Measurements from ENCODE around the gene PARM1. TPM values are rescaled to one million over a fixed set of nuclear protein-coding genes. Genes with fewer than 3 reads are reported as not detected.

PARM1 gene
- total and polyA plus RNA-seq, 9 of the 15 experiments (the other 6 are each of a cell fraction or from before 2014, with no cell fraction given), result 0.07 TPM; not detected in 8

DNA sequence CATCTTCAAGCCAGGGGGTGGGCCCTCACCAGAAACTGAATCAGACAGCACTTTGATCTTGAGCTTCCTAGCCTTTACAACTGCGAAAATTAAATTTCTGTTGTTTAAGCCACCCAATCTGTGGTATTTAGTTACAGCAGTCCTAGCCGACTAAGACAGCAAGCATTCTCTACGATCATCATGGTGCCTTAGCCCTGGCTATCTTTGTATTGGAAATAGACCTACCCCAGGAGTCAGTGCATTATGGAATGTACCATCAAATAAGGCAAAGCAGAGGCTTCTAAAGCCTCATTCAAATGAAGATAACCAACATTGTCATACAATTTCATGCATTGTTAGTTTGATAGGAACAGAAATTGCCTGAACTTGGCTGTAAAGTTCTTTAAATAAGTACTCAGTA lies 75.0 kb downstream of the PARM1 start:
- H3K9me1 ChIP-seq (ENCODE audit: control insufficient read depth, insufficient read depth, low read length), result no peaks in the 10 kb centered on the region
- no peak for ATAC-seq
- FAIRE-seq, result no peak
- H4K20me1 ChIP-seq (replicated peaks; ENCODE audit: control insufficient read depth, insufficient read depth, low read length), result no peaks in the 10 kb centered on the region
- no peaks in the 10 kb centered on the region for H3K79me2 ChIP-seq (ENCODE audit: control insufficient read depth, insufficient read depth, low read length)
- no TSS peak for BruUV-seq (replicated peaks)
- in situ Hi-C loops (cut with MboI), result no loop called here
- H3K9ac ChIP-seq (ENCODE audit: insufficient read depth in 1 of 2, low read depth in 2 of 2, low read length in 2 of 2), result no peak overlapping the region
- H3K36me3 ChIP-seq (ENCODE audit: control insufficient read depth, insufficient read depth, low read length), result no peaks in the 10 kb centered on the region
- intact Hi-C loops (cut with micrococcal nuclease), result no loop called here
- no peaks in the 10 kb centered on the region for H3K4me1 ChIP-seq (replicated peaks in 1 of 2; ENCODE audit: control insufficient read depth in 2 of 2, insufficient read depth in 2 of 2, low read length in 2 of 2)
- no peak for DNase-seq (ENCODE audit: extremely low read depth in 1 of 4, low spot score in 3 of 4)
- no peak overlapping the region for H2AFZ ChIP-seq (ENCODE audit: low read depth, low read length)
- H3K27me3 ChIP-seq (ENCODE audit: control insufficient read depth in 2 of 2, insufficient read depth in 2 of 2, low read length in 2 of 2), result no peaks in the 10 kb centered on the region
- ChIA-PET CTCF (ENCODE audit: low intra/inter-chr PET ratio) (no interaction called here), POLR2A (no interaction called here)
- no peak overlapping the region for H3K4me2 ChIP-seq (ENCODE audit: insufficient read depth, low read length)
- H3K4me3 ChIP-seq, result no peak overlapping the region
- H3K27ac ChIP-seq (ENCODE audit: extremely low read depth, low read depth, low read length), result no peak overlapping the region
- no peaks in the 10 kb centered on the region for H3K9me3 ChIP-seq (replicated peaks; ENCODE audit: control insufficient read depth, insufficient read depth, low read depth, low read length)
- WGBS (ENCODE audit: insufficient coverage, low coverage, missing lambda C conversion rate), result 3% methylated on average over 3 of the region's 3 CpGs
- TF ChIP-seq, protein P1, sequence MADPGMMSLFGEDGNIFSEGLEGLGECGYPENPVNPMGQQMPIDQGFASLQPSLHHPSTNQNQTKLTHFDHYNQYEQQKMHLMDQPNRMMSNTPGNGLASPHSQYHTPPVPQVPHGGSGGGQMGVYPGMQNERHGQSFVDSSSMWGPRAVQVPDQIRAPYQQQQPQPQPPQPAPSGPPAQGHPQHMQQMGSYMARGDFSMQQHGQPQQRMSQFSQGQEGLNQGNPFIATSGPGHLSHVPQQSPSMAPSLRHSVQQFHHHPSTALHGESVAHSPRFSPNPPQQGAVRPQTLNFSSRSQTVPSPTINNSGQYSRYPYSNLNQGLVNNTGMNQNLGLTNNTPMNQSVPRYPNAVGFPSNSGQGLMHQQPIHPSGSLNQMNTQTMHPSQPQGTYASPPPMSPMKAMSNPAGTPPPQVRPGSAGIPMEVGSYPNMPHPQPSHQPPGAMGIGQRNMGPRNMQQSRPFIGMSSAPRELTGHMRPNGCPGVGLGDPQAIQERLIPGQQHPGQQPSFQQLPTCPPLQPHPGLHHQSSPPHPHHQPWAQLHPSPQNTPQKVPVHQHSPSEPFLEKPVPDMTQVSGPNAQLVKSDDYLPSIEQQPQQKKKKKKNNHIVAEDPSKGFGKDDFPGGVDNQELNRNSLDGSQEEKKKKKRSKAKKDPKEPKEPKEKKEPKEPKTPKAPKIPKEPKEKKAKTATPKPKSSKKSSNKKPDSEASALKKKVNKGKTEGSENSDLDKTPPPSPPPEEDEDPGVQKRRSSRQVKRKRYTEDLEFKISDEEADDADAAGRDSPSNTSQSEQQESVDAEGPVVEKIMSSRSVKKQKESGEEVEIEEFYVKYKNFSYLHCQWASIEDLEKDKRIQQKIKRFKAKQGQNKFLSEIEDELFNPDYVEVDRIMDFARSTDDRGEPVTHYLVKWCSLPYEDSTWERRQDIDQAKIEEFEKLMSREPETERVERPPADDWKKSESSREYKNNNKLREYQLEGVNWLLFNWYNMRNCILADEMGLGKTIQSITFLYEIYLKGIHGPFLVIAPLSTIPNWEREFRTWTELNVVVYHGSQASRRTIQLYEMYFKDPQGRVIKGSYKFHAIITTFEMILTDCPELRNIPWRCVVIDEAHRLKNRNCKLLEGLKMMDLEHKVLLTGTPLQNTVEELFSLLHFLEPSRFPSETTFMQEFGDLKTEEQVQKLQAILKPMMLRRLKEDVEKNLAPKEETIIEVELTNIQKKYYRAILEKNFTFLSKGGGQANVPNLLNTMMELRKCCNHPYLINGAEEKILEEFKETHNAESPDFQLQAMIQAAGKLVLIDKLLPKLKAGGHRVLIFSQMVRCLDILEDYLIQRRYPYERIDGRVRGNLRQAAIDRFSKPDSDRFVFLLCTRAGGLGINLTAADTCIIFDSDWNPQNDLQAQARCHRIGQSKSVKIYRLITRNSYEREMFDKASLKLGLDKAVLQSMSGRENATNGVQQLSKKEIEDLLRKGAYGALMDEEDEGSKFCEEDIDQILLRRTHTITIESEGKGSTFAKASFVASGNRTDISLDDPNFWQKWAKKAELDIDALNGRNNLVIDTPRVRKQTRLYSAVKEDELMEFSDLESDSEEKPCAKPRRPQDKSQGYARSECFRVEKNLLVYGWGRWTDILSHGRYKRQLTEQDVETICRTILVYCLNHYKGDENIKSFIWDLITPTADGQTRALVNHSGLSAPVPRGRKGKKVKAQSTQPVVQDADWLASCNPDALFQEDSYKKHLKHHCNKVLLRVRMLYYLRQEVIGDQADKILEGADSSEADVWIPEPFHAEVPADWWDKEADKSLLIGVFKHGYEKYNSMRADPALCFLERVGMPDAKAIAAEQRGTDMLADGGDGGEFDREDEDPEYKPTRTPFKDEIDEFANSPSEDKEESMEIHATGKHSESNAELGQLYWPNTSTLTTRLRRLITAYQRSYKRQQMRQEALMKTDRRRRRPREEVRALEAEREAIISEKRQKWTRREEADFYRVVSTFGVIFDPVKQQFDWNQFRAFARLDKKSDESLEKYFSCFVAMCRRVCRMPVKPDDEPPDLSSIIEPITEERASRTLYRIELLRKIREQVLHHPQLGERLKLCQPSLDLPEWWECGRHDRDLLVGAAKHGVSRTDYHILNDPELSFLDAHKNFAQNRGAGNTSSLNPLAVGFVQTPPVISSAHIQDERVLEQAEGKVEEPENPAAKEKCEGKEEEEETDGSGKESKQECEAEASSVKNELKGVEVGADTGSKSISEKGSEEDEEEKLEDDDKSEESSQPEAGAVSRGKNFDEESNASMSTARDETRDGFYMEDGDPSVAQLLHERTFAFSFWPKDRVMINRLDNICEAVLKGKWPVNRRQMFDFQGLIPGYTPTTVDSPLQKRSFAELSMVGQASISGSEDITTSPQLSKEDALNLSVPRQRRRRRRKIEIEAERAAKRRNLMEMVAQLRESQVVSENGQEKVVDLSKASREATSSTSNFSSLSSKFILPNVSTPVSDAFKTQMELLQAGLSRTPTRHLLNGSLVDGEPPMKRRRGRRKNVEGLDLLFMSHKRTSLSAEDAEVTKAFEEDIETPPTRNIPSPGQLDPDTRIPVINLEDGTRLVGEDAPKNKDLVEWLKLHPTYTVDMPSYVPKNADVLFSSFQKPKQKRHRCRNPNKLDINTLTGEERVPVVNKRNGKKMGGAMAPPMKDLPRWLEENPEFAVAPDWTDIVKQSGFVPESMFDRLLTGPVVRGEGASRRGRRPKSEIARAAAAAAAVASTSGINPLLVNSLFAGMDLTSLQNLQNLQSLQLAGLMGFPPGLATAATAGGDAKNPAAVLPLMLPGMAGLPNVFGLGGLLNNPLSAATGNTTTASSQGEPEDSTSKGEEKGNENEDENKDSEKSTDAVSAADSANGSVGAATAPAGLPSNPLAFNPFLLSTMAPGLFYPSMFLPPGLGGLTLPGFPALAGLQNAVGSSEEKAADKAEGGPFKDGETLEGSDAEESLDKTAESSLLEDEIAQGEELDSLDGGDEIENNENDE (IDR thresholded peaks at IDR 0.05; ENCODE audit: low read depth, low read length), result no peak
- TF ChIP-seq SRSF1 (IDR thresholded peaks at IDR 0.05; ENCODE audit: low read depth, low read length) (no peak), MAZ (CRISPR knock-in tag; conservative IDR thresholded peaks at IDR 0.05 in 1 of 2, IDR thresholded peaks at IDR 0.05 in 1 of 2) (no peak), BCL6 (CRISPR knock-in tag; IDR thresholded peaks at IDR 0.05) (no peak), ZNF212 (CRISPR knock-in tag; IDR thresholded peaks at IDR 0.05) (no peak), ADNP (tag; IDR thresholded peaks at IDR 0.05) (no peak), ZNF589 (CRISPR knock-in tag; IDR thresholded peaks at IDR 0.05; ENCODE audit: low read depth) (no peak), NCOA1 (IDR thresholded peaks at IDR 0.05; ENCODE audit: low read depth) (no peak), SRSF7 (optimal IDR thresholded peaks at IDR 0.05; ENCODE audit: low read depth, low read length) (no peak)
- TF ChIP-seq, protein P2, sequence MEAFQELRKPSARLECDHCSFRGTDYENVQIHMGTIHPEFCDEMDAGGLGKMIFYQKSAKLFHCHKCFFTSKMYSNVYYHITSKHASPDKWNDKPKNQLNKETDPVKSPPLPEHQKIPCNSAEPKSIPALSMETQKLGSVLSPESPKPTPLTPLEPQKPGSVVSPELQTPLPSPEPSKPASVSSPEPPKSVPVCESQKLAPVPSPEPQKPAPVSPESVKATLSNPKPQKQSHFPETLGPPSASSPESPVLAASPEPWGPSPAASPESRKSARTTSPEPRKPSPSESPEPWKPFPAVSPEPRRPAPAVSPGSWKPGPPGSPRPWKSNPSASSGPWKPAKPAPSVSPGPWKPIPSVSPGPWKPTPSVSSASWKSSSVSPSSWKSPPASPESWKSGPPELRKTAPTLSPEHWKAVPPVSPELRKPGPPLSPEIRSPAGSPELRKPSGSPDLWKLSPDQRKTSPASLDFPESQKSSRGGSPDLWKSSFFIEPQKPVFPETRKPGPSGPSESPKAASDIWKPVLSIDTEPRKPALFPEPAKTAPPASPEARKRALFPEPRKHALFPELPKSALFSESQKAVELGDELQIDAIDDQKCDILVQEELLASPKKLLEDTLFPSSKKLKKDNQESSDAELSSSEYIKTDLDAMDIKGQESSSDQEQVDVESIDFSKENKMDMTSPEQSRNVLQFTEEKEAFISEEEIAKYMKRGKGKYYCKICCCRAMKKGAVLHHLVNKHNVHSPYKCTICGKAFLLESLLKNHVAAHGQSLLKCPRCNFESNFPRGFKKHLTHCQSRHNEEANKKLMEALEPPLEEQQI (IDR thresholded peaks at IDR 0.05), result no peak
